G401 (cell line): ENCODE results near the gene RAB39A. TPM values are rescaled to one million over a fixed set of nuclear protein-coding genes. Genes with fewer than 3 reads are reported as not detected.

Experiments used
- DNase-seq: peaks from one replicate; pipeline ENCODE4 v3.0.0-alpha.2; 2015; ENCODE audit warnings: low spot score
- in situ Hi-C: cut with HindIII; loops from 2 replicates; pipeline ENCODE4 v1.10.0; 2016; ENCODE audit warnings: low sequenced_read_pairs, mixed read lengths
- total RNA-seq: library from RNA; depleted of rRNA; stranded (reverse); fragments of >200 nt; shearing (Covaris generic); gene quantifications from 2 replicates; pipeline ENCODE4 v1.2.3, GENCODE V29; 2014; rRNA removed

Gene RAB39A
- total RNA-seq, 1 experiment from 2014 or later, result 10.0 TPM

DNA sequence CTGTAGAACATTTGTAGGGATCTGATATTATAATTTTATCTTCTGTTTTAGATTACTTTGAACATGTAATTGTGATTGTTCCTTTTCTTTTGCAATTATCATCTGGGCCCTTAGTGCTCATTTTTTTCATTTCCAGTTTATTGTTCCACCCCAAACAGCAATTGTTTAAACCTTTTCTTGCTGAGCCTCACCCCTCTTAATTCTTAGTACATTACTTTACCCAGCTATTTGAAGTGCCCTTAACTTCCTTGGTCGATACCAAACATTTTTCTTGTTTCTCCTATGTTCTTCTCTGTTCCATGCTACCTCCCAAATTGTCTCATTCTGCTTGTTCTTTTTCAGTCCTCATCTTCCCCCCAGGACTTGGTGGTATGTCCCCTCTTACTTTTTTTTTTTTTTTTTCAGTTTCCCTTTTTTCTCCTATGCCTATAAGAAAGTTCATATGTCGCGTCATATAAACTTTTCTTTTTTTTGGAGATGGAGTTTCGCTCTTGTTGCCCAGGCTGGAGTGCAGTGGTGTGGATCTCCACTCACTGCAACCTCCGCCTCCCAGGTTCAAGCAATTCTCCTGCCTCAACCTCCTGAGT, 84.0 kb downstream of the RAB39A start:
- in situ Hi-C loops, result no loop called here
- no peak for DNase-seq

Other genes starting within 250 kb of the RAB39A start
- not detected in 2 replicates for gene SLN, start 216.4 kb upstream of the RAB39A start, total RNA-seq
- 67.8 and 105 TPM in 2 replicates for gene SLC35F2, start 69.7 kb upstream of the RAB39A start, total RNA-seq
- 48.7 and 52.0 TPM in 2 replicates for gene CUL5, start 80.5 kb downstream of the RAB39A start, total RNA-seq
- gene ACAT1, start 193.1 kb downstream of the RAB39A start, total RNA-seq, result 228 and 246 TPM in 2 replicates